GM19395 (cell line): ENCODE data around the gene UCMA.
"Not testable (repeated sequence)": the region's sequence is repeated elsewhere in the genome, so short reads cannot be mapped to it uniquely, and the experiment has no call there.

ENCODE experiments used
- ATAC-seq: cut with Tn5 transposase; IDR thresholded peaks from one replicate; pipeline ENCODE4 v1.9.1; 2021; ENCODE audit warnings: mild to moderate bottlenecking, moderate library complexity; ENCODE audit not compliant: unreplicated experiment

Gene UCMA

GRCh38 chr10:13234736-13235135 lies 562 bp upstream of the UCMA start:
- not testable (repeated sequence) for ATAC-seq

DNA sequence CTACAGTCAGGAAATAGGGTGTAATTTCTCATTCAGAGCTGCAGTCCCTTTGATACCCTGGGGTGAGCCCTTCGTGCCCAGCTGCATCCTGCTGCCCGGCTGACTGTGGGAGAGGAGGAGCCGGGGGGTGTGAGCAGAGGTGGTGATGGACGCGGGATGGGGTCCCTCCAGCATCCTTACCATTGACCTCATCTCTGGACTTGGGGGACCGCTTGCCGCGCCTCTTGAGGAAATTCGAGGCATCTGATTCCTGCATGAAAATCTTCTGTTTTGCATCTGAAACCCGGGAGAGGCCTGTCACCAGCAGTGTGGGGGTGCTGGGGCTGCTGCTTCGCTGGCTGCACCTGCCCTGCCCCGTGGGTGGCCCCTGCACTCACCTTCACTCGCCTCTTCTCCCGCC lies 816 bp downstream of the UCMA start:
- no peak for ATAC-seq

GRCh38 chr10:13231808-13232207 lies 2.4 kb downstream of the UCMA start:
- no peak for ATAC-seq

GRCh38 chr10:13231190-13231589 lies 3.0 kb downstream of the UCMA start:
- no peak for ATAC-seq

DNA sequence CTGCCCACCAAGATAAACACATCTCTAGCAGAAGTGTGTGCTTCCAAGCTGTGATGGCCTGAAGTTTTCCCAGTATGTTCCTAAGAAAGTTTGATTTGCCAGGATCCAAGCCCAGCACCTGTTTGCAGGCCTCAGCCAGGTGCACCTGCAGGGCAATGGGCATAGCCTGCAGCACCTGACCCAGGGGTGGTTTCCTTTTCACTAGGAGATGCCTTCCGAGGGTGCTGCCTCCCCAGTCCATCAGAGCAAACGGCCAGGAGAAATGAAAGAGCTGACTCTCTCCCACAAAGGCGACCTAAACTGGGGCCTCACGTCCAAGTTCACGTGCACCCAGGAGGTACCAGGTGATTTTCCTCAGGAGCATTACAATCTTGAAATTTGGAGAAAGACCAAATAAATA lies 7.1 kb downstream of the UCMA start:
- no peak for ATAC-seq

DNA sequence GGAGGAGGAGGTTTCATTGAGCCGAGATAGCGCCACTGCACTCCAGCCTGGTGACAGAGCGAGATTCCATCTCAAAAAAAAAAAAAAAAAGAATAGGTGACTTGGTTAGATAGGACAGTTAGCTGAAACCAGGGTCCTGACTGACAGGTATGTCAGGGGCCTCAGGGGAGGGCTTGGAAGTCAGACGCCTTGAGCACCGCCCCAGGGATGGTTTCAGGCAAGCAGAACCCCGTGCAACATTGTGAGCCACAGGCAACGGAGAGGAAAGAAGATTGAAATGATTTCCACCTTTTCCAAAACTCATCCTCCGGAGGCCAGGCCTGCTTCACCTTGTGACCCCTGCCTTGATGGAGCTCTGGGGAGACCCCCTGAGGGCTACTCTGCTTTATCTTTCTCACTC lies 8.6 kb downstream of the UCMA start:
- no peak for ATAC-seq

DNA sequence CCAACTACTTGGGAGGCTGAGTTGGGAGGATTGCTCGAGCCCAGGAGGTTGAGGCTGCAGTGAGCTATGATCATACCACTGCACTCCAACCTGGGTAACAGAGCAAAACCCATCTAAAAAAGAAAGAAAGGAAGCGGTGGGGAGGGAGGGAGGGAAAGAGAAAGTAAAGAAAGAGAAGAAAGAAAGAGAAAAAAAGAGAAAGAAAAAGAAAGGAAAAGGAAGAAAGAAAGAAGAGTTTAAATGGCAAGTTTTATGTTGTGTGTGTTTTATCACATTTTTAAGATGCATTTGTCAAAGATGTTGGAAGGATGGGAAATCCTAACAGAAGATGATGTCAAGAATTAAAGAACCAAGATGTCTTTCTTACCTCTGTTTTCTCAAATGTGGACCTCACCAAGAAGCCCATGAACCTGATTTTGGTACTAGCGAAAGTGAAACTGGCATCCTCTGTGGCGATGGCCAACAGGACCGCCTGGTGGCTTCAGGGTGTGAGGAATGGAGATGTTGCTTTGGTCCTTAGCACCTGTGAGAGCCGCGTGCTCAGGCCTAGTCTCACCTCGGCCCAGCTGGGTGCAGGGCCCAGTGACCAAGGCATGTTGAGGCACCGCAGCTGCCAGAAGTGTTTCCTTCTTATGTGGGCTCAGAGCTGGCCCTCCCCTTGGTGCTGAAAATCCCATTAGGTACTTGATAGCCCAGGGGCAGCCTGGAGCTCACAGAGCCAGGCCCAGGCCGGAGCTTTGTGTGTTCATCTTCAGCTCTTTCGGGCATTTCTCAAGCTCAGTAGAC lies 9.8 kb downstream of the UCMA start:
- ATAC-seq, result no peak

DNA sequence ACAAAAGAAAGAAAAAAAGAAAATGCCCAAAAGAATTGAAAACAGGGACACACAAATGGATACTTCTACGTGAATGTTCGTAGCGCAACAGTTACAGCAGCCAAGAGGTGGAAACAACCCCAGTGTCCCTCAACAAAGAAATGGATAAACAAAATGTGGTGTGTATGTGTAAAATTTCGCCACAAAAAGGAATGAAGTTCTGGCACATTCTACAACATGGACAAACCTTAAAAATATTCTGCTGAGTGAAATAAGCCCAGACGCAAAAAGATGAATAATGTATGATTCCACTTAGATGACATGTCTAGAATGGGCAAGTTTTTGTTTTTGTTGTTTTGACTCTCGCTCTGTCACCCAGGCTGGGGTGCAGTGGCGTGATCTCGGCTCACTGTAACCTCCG lies 10.9 kb downstream of the UCMA start:
- ATAC-seq, result no peak

DNA sequence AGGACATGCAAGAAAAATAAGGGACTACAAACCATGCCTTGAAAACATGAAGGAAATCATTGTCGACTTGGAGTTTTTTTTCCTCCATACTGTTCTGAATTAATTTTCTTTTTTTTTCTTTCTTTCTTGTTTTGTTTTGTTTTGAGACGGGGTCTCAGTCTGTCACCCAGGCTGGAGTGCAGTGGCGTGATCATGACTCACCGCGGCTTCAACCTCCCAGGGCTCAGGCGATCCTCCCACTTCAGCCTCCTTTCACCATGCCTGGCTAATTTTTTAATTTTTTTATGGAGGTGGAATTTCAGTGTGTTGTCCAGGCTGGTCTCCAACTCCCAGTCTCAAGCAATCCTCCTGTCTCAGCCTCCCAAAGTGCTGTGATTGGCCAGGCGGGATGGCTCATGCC lies 11.6 kb downstream of the UCMA start:
- ATAC-seq, result no peak

DNA sequence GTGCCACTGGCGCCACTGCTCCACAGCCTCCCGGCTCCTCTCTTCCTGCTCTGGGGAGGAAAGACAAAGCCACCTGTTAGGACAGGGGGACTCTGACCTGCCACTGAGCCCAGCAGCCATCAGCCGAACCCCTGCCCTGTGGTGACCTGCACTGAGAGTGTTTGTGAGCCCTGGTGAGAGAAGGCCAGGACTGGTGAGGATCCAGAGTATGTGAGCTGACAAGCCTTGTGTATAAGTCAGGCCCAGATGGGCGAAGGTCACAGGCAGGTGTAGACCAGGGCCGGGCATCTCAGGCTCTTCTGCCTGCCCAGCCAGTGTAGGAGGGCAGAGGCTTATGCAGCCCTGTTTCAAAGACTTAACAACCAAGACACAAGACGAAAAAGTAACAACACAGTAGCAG lies 12.0 kb downstream of the UCMA start:
- no peak for ATAC-seq

DNA sequence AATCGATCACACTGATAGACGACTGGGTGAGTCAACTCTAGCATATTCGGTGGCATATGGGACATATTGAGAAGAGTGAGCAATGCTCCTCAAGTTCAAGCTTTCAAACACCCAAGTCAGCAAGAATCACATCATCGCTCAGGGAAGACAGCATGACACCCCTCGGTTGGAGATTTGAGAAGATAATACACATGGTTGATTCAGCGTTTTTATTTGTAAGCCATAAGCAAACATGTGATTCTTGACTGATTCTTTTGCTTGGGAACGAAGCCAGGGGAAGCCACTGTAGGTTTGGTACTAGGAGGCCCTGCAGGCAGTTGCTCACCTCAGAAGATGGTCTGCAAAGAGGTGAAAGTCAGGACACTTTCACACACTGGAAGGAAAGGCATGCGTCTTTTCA lies 12.6 kb downstream of the UCMA start:
- no peak for ATAC-seq

- no peak for ATAC-seq
Observed at GRCh38 chr10:13219685-13220670, 14.2 kb downstream of the UCMA start.

DNA sequence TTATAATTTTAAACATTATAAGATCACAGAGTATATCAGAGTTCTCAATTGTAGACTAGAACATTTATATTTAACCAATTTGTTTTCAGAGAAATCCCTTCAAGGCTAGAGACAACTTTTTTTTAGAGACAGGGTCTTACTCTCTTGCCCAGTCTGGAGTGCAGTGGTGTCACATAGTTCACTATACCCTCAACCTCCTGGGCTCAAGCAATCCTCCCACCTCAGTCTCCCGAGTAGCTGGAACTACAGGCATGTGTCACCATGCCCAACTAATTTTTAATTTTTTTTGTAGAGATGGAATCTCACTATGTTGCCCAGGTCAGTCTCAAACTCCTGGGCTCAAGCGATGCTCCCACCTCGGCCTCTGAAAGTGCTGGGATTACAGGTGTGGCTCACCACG lies 15.3 kb downstream of the UCMA start:
- ATAC-seq, result no peak

DNA sequence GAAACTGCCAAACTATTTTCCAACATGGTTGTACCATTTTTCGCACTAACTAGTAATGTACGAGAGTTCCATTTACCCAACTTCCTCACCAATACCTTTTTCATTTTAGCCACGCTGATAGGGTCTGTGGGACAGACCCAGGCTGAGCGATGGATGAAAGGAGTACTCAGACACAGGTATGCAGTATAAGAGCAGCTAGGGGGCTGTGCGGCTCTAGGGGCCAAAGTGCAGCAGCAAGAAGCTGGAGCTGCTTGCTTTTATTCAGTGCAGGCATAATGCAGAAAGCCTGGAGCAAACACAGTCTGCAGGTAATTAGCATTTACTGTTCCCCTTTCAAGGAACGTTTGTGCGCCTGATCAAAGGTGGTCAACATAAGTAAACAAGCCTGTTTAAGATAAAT lies 21.0 kb downstream of the UCMA start:
- no peak for ATAC-seq

GRCh38 chr10:13206546-13207443 lies 27.4 kb downstream of the UCMA start:
- ATAC-seq, result no peak

DNA sequence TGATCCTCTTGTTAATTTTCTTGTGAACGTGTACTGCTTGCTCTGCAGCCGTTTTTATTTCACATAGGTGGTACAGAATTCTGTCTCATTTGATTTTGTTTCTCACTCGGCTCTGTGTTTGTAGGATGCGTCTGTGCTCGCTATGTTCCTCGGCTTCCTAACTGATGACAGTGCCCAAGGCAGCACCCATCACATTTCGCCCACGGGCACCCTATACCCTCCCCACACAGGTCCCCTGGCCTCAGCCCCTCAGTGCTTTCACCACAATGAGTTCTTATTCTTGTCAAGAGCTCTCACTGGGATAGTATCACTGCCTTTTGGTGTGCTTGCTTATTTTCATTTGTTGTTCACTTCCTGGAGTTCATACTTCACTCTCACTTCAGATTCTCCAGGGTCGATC lies 28.1 kb downstream of the UCMA start:
- ATAC-seq, result no peak

GRCh38 chr10:13201132-13201531 lies 33.0 kb downstream of the UCMA start:
- ATAC-seq, result no peak

DNA sequence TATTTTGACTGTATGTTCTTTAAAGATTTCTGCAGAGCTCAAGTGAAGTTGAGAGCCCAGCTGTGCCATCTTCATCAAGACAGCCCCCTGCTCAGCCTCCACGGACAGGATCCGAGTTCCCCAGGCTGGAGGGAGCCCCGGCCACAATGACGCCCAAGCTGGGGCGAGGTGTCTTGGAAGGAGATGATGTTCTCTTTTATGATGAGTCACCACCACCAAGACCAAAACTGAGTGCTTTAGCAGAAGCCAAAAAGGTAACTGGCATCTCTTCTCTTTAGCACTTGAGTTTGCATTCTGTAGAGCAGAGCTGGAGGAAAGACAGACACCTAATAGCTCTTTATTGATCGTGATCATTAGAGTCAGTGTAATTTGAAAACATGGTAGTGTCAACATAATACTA lies 39.2 kb downstream of the UCMA start:
- no peak for ATAC-seq

DNA sequence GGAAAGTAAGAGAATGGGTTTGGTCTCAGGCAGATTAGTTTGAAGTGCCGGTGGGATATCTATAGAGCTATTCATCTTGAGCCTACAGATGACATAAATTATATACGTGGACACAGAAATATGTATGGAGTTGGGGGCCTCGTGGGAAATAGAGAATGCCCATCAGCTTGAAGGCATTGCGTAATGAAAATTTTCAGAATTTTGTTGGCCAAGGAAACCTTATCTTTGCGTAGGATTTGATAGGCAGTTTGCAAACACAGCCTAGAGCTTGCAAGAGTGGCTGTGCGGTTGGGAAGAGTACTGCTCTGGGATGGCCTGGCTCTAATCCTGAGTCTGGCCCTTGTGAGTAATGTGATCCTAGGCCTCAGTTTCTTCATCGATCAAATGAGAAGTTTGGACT lies 40.5 kb downstream of the UCMA start:
- ATAC-seq, result no peak

DNA sequence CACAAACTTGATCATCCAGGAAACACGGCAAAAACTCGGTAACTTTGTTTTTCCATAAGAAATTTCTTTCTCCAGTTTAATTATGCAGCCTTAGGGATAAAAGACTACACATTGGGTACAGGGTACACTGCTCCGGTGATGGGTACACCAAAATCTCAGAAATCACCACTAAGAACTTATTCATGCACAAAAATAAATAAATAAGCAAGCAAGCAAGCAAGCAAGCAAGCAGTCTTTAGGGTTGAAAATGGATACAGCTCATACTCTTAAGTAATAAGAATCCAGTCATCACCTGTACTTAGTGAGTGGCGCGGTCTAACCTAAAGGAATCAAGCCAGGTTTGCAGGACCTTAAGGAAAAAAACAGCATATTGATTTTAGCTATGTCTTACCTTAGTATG lies 42.8 kb downstream of the UCMA start:
- ATAC-seq, result no peak

GRCh38 chr10:13190816-13191215 lies 43.4 kb downstream of the UCMA start:
- ATAC-seq, result no peak
